Measurements from ENCODE around the gene SNAPIN. TPM values are rescaled to one million over a fixed set of nuclear protein-coding genes. Genes with fewer than 3 reads are reported as not detected.
A peak's percentile ranks its signal among the peaks of the same experiment; 100 is the strongest.

Gene SNAPIN
- total and polyA plus RNA-seq, 9 of the 15 experiments (the other 6 are each of a cell fraction or from before 2014, with no cell fraction given) = 11.2 to 43.9 (median 32.3) TPM

DNA sequence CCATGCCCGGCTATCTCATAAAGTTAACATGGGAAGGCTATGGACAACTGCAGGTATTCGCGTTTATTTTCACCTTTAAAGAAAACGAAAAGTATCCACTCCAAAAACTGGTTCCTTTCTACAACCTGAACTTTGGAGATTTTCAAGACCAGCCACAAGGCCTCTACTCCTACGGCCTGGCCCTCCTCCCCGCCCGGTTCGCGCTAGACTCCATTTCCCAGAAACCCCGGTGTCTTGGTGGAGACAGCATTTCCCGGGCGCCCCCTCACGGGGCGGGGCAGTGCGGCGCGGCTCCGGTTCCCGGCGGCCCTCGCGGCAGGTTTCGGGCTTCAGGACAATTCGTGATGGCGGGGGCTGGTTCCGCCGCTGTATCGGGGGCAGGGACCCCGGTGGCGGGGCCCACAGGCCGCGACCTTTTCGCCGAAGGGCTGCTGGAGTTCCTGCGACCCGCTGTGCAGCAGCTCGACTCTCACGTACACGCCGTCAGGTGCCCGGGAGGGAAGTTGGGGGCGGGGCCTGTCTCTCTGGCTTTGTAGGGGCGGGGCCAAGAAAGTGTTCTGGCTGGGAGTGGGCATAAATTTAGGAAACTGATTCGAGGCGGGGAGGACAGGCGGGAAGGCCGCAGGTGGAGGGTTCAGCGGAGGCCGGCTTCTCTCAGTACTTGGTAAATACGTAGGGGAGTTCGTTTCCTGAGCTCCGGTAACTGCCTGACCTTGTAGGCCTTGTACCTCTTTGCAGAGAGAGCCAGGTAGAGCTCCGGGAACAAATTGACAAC, at the start of gene SNAPIN (continued):
- TF ChIP-seq, protein P1, sequence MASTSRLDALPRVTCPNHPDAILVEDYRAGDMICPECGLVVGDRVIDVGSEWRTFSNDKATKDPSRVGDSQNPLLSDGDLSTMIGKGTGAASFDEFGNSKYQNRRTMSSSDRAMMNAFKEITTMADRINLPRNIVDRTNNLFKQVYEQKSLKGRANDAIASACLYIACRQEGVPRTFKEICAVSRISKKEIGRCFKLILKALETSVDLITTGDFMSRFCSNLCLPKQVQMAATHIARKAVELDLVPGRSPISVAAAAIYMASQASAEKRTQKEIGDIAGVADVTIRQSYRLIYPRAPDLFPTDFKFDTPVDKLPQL (IDR thresholded peaks at IDR 0.05; ENCODE audit: extremely low read depth, insufficient read length) = no peak
- TF ChIP-seq, protein P2, sequence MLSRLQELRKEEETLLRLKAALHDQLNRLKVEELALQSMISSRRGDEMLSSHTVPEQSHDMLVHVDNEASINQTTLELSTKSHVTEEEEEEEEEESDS (CRISPR knock-in tag; IDR thresholded peaks at IDR 0.05) = no peak
- no peak for TF ChIP-seq RFX5 (IDR thresholded peaks at IDR 0.05; ENCODE audit: low read depth, low read length)
- no peak for TF ChIP-seq RBM17 (IDR thresholded peaks at IDR 0.05; ENCODE audit: borderline replicate concordance, low read depth, low read length)
- no peak for TF ChIP-seq ARHGAP35 (IDR thresholded peaks at IDR 0.05; ENCODE audit: partially characterized antibody)

DNA sequence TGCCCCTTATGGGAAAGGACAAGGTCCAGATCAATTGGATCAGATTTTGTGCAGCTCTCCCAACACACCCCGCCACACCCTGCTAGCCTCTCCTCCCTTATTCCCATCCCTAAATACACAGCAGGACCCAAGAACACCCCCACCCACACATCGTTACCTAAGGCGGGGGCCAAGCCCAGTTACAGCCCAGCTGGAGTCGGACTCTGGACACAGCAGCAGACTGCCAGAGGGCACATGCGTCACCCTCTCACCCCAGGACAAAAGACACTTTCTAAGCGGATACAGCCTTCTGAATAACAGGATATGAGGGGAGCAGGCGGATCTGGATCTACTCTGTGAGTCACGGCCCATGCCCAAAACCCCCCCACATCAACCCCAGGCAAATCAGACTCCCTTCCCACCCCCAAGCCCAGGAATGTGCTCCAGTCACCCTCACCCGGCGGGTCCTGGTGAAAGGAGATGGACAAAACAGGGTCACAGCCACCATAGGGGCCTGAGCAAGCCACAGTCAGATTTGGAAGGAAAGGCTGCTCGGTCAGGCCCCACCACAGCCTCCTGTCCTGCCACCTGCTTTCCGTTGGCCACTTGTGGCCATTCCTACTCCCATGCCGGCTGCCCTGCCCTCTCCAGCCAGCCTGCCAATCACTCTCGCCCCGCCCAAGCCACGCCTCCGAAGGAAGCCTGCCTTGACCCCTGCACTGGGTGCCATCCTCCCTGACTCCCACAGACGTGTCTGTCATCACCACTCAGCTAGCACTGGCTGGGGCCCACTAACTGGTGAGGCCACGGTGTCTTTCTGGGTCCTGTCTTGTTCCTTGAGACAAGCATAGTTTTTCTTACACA, 49.5 kb upstream of the SNAPIN start:
- intact Hi-C loops (cut with micrococcal nuclease) (no loop called here), in situ Hi-C loops (cut with MboI) (no loop called here)
- Histone ChIP-seq H3K79me2 (ENCODE audit: control insufficient read depth, insufficient read depth, low read length) (no peaks in the 10 kb centered on the region), H3K4me3 (no peak overlapping the region), H3K9ac (ENCODE audit: insufficient read depth in 1 of 2, low read depth in 2 of 2, low read length in 2 of 2) (peak overlapping the region in 1 of 2 experiments; percentile 77; a peak in 2 of 4 replicates), H3K9me1 (ENCODE audit: control insufficient read depth, insufficient read depth, low read length) (peaks cover 6% of the 10 kb centered on the region), H3K4me2 (ENCODE audit: insufficient read depth, low read length) (peak overlapping the region; percentile 54; the same call in 1 of the 2 replicates), H3K27ac (ENCODE audit: extremely low read depth, low read depth, low read length) (peak overlapping the region; percentile 50; the same call in 2 of the 3 replicates), H2AFZ (ENCODE audit: low read depth, low read length) (peak overlapping the region; percentile 89), H3K36me3 (ENCODE audit: control insufficient read depth, insufficient read depth, low read length) (no peaks in the 10 kb centered on the region), H3K27me3 (ENCODE audit: control insufficient read depth in 2 of 2, insufficient read depth in 2 of 2, low read length in 2 of 2) (no peaks in the 10 kb centered on the region), H3K4me1 (replicated peaks in 1 of 2; ENCODE audit: control insufficient read depth in 2 of 2, insufficient read depth in 2 of 2, low read length in 2 of 2) (peaks cover 30 to 47% of the 10 kb centered on the region in 2 experiments), H4K20me1 (replicated peaks; ENCODE audit: control insufficient read depth, insufficient read depth, low read length) (no peaks in the 10 kb centered on the region), H3K9me3 (replicated peaks; ENCODE audit: control insufficient read depth, insufficient read depth, low read depth, low read length) (no peaks in the 10 kb centered on the region)
- FAIRE-seq (peak; percentile 90), ATAC-seq (peak; percentile 94), DNase-seq (ENCODE audit: extremely low read depth in 1 of 4, low spot score in 3 of 4) (peak; percentile 90 to 95 (median 94))
- no TSS peak for BruUV-seq (replicated peaks)
- CTCF ChIA-PET (ENCODE audit: low intra/inter-chr PET ratio) = no interaction called here
- WGBS (ENCODE audit: insufficient coverage, low coverage, missing lambda C conversion rate) = 28% methylated on average over 18 of the region's 19 CpGs
- POLR2A ChIA-PET = interaction anchor here (1.0 to 4.1 kb wide), 3 partner anchors 9 to 44 kb away, joined by 3 to 23 read pairs (median 3); partner anchors contain the start of genes S100A1 and S100A13
- TF ChIP-seq YY1 (IDR thresholded peaks at IDR 0.05; ENCODE audit: borderline replicate concordance in 1 of 3, control insufficient read depth in 1 of 3, extremely low read depth in 1 of 3, insufficient read depth in 3 of 3, insufficient read length in 1 of 3, insufficient replicate concordance in 2 of 3, low read depth in 1 of 3, low read length in 2 of 3) = peak in 2 of 3 experiments; percentile 22 to 27
- TF ChIP-seq, protein P3, sequence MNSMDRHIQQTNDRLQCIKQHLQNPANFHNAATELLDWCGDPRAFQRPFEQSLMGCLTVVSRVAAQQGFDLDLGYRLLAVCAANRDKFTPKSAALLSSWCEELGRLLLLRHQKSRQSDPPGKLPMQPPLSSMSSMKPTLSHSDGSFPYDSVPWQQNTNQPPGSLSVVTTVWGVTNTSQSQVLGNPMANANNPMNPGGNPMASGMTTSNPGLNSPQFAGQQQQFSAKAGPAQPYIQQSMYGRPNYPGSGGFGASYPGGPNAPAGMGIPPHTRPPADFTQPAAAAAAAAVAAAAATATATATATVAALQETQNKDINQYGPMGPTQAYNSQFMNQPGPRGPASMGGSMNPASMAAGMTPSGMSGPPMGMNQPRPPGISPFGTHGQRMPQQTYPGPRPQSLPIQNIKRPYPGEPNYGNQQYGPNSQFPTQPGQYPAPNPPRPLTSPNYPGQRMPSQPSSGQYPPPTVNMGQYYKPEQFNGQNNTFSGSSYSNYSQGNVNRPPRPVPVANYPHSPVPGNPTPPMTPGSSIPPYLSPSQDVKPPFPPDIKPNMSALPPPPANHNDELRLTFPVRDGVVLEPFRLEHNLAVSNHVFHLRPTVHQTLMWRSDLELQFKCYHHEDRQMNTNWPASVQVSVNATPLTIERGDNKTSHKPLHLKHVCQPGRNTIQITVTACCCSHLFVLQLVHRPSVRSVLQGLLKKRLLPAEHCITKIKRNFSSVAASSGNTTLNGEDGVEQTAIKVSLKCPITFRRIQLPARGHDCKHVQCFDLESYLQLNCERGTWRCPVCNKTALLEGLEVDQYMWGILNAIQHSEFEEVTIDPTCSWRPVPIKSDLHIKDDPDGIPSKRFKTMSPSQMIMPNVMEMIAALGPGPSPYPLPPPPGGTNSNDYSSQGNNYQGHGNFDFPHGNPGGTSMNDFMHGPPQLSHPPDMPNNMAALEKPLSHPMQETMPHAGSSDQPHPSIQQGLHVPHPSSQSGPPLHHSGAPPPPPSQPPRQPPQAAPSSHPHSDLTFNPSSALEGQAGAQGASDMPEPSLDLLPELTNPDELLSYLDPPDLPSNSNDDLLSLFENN (IDR thresholded peaks at IDR 0.05; ENCODE audit: low read depth in 2 of 2, low read length in 2 of 2) = 0 out of 4 replicates have a peak, but pooled peaks of 1 of the 2 experiments have one; percentile 50

Measured in K562 (cell line).